OCI-LY7 (cell line): ENCODE data around the gene RTN4RL2.

Experiments used
- CTCF ChIP-seq: fragments of 200-600 bp; sonication (generic); conservative IDR thresholded peaks from 2 replicates; pipeline ENCODE4 v1.5.1; 2014; ENCODE audit warnings: mild to moderate bottlenecking, antibody characterized with exemption, low read length, moderate library complexity, mixed read lengths
- EZH2phosphoT487 ChIP-seq: fragments of 200-600 bp; sonication (generic); IDR thresholded peaks from 2 replicates; pipeline ENCODE4 v1.6.1; 2018; ENCODE audit warnings: low read depth, borderline replicate concordance, mild to moderate bottlenecking, mixed run types, antibody characterized with exemption, low read length, moderate library complexity, mixed read lengths

GRCh38 chr11:57424137-57424791, 36.1 kb upstream of the RTN4RL2 start:
- no peak for TF ChIP-seq EZH2phosphoT487
- TF ChIP-seq CTCF = no peak
